Stimulated activated CD4-positive, alpha-beta T cell treated with anti-CD3 and anti-CD28 coated beads, TNF-alpha, amount 100 ng/mL, for 4 hours (primary cell): Measurements from ENCODE around the gene PIANP.

ENCODE experiments used
- DNase-seq, 3 experiments: peaks; one replicate each; pipeline ENCODE4 v3.0.0-alpha.2; 2020; ENCODE audit warnings: low read depth in 3 of 3

Gene PIANP

DNA sequence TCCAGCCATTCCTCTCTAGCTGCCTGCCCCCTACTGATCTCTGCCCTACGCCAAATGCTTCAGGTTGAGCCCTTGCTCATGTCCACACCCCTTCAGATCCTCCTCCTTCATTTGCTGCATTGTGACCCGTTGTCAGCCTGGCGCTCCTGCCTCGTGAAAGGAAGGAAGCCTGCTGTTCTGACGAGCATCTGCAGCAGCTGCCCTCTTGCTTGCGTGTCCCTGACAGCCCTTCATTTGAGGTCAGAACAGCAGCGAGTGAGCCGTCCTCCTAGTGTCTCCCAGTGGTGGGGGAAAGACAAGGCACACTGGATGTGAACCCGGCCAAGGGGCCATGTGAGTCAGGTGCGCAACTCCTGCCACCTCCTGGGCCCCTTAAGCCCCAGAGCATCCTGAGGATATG lies 3.0 kb upstream of the PIANP start:
- no peak for DNase-seq

GRCh38 chr12:6701078-6701768 lies 608 bp upstream of the PIANP start:
- DNase-seq, result no peak

DNA sequence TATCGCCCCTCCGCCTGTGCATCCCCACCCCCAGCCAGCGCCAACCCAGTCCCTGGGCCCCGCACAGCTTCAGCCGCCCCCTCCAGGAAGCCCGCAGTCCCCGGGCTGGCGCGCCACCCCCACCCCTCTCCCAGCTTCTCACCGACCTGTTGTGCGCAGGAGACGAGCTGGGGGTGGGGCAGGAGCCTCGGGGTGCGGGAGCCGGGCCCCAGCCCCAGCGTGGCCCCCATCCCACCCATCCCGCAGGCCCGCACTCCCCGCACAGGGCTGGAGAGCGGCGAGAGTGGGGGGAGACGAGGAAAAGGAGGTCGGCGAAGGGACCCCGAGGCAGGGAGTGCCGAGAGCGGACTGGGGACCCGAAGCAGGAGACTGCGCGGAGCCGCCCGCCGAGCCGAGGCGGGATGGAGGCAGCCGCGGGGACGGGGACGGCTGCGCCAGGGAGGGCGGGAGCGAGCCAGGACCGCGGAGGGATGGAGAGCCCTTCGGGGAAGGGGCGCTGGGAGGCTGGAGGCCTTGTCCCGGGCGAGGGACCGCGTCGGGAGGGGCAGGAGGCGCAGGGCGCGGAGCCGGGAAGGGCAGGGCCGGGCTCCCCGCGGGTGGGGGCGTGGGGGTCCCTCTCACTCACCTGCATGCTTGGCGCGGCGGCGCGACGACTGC lies 498 bp downstream of the PIANP start:
- peak in 1 of 3 experiments; percentile 11 for DNase-seq

GRCh38 chr12:6699259-6699988 lies 1.2 kb downstream of the PIANP start:
- DNase-seq, result no peak

- DNase-seq, result no peak
Observed at GRCh38 chr12:6698352-6699046, 2.1 kb downstream of the PIANP start.

DNA sequence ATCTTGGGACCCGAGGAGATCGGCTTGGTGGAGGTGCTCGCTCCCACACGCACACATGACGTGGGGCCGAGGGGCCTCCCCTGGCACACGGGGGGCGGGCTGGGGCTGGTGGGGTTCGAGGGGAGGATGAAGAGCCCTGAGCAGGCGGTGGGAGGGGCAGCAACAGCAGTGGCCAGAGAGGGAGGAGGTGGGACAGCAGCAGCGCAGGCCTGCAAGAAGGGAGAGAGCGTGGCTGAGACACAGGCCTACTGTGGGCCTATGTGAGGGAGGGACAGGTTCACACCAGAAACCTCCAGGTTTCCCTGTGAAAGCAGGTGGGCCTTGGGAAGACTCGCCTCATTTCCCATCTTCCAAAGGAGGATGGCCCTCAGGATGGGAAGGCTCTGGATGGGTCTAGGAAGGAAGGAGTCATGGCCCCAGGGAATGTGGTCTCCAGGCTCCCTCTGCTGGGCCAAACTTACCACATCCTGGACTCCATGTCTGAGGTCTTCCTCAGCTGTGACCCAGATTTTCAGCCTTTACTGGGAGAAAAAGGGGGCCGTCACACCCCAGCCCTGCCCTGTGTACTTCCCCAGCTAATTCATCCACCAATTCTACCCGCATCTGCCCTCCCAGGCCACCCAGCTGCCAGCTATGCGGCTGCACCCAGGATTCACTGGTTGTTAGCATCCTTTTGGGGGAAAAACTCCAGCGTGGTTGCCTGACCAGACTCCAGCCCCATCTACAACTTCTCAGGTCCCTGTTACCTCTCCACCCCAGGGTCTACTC lies 2.8 kb downstream of the PIANP start:
- DNase-seq, result no peak

GRCh38 chr12:6696690-6697583 lies 3.7 kb downstream of the PIANP start:
- DNase-seq, result no peak

DNA sequence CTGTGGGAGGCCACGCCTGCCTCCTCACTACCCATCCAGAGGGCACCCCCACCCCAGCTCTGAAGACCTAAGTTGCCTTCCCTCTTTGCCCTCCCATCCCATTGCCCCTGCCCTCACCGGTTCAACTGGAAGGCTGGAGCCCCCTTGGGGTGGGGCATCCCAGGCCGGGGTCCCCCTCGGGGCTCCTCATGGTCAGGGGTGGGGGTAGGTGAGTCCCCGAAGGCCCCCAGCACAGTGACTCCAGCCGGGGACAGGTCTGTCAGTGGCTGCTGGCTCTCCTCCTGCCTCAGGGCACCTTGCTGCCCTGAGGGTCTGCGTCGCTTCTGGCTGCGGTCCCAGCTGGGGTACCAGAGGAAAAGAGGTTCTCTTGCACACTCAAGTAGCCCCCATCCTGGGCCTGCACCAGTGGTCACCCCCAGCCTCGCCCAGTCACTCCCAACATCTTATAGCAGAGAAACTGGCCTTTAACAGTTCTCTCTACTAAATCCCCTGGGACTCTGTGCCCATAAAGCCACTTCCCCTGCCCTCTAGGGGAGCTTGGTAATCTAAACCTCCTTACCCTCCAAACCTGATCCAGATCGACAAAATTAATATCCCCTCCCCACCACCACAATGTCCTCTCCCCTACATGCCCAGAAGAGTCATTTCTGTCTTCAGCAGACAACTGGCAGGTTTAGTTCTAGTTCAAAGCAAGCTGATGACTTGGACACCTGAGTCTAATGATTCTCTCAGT lies 5.1 kb downstream of the PIANP start:
- no peak for DNase-seq

- no peak for DNase-seq
Observed at GRCh38 chr12:6694701-6695100, 5.9 kb downstream of the PIANP start.

DNA sequence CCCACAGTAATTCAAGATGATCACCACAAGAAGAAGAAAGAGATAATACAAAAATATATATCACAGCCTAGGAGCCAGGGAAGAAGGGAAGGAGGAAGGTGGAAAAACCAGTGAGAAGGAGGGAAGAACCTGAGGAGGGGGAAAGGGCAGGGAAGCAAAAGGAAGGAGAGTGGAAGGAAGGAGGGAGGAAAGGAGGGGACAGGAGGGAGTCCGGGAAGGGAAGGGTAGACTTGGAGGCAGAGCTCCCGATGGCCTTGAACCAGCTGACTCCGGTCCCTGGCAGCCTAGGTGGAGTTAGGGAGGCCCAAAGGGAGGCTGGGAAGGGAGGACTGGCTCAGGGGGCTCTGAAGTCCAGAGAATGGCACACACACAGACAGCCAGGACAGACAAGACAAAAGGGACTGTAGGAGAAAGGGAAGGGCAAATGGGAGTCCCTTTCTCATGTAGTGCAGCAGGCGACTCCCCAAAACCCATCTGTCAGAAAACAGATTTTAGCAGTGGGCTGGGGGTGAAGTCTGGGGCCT lies 6.7 kb downstream of the PIANP start:
- no peak for DNase-seq

- DNase-seq, result no peak
Observed at GRCh38 chr12:6692888-6693287, 7.7 kb downstream of the PIANP start.

DNA sequence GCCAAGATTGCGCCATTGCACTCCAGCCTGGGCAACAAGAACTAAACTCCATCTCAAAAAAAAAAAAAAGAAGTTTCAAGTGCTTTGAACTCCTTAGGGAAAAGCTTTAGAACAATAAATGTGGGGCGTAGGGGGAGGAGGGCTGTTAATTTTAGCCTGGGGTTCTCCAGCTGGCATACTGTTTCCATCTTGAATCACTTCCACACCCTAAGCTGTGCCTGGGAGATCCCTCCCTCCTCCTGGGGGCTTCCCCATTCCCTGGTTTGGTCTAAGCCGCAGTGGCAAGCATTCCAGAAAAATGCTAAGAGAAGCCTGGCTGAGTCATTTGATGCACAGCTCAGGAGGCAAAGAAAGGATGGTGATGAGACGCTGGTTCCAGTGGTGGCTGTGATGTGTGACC lies 9.1 kb downstream of the PIANP start:
- DNase-seq, result no peak

DNA sequence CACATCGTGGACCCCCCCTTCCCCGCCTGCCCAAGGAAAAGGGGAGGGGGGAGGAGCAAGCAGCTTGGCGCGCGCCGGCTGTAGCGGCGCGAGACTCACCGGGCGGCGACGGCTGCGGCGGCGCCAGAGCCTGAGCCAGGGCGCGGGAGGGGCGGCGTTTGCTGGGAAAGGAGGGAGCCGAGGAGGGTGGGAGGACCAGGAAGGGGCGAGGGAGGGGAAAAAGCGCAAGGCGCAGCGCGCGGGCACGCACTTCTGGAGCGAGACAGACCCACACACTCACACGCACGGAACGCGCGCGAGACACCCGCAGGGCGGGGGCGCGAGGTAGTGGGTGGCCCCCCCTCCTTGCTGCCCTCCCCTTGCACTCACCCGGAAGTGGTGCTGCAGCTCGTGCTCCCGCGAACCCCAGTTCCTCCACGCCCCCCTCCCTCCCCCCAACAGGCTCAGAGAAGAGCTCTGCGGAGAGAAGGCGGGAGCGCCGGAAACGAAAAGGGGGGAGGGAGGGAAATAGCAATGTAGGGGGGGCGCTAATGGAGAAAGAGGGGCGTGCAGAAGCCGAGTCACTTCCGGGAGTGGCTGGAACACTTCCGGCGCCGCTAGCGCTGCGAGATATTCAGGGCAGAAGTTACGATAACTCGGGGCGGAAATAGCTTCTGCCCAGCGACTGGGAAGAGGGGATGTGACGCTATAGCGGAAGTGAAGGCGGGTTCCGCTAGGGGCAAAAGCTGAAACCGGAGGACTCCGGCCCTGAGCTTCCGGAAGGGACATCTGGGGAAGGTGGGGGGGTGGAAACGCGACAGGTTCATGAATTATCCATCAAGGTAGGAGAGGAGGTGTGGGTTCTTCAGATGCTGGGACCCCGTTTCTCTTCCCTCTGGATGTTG lies 11.4 kb downstream of the PIANP start, which contains the start of gene ZNF384:
Gene ZNF384 (minus strand): TSS at position 377 of the 884 bp plus-strand sequence. CDS start 9,855 bp downstream, outside the sequence.
- peak; percentile 79 to 91 (median 90) for DNase-seq

GRCh38 chr12:6688543-6688998 lies 12.0 kb downstream of the PIANP start:
- DNase-seq, result peak in 1 of 3 experiments; percentile 13

DNA sequence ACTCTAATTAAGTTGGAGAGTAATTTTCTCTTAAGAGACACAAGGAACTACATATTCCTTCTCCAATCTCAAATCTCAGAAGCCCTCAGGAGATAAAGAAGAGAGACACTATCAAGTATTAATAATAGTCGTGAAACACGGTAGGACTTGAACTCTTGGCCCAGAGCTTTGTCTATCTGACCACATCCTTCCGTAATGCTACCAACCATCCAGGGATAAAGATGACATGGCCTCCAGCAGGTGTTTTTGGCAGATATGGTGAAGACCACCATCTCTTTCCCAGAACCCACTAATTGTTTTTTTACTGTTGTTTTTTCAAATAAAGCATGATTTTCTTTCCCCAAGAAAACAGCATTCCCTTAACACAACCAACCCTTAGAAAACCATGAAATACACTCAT lies 14.8 kb downstream of the PIANP start:
- DNase-seq, result no peak

GRCh38 chr12:6684609-6685008 lies 16.0 kb downstream of the PIANP start:
- no peak for DNase-seq

DNA sequence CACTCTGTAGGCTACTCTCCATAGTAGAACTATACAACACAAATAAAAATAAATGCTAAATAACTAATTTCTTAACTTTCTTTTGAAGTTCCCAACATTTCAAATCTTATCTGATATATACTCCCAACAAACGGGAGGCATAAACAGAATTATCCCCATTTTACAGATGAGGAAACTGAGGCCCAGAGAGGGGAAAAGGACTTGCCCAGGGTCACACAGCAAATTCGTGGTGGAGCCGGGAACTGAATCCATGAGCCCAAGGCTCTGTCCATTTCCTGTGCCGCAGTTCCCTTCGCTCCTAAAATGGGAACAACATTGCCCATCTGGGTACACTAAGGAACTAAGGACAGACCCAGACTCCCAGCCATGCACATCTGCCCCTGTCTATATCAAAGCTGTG lies 23.7 kb downstream of the PIANP start:
- no peak for DNase-seq

GRCh38 chr12:6672143-6672542 lies 28.5 kb downstream of the PIANP start:
- DNase-seq, result no peak
